GM18502 (cell line): Measurements from ENCODE around the gene CSKMT.
"Not testable (repeated sequence)": the region's sequence is repeated elsewhere in the genome, so short reads cannot be mapped to it uniquely, and the experiment has no call there.

Experiments used
- ATAC-seq: cut with Tn5 transposase; IDR thresholded peaks from one replicate; pipeline ENCODE4 v1.9.1; 2021; ENCODE audit warnings: mild to moderate bottlenecking; ENCODE audit not compliant: unreplicated experiment, poor library complexity

The CSKMT gene

DNA sequence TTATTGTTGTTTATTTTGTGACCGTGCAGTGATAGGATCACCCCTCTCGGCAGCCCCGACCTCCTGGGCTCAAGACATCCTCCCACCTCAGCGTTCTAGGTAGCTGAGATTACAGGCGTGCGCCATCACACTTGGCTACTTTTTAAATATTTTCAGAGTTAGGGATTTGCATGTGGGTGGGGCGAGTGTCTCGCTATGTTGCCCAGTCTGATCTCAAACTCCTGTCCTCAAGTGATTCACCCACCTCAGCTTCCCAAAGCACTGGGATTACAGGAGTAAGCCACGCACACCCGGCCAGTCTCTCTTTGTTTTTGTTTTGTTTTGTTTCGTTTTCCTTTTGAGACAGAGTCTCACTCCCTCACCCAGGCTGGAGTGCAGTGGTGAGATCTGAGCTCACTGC lies 10.8 kb upstream of the CSKMT start:
- ATAC-seq: no peak

DNA sequence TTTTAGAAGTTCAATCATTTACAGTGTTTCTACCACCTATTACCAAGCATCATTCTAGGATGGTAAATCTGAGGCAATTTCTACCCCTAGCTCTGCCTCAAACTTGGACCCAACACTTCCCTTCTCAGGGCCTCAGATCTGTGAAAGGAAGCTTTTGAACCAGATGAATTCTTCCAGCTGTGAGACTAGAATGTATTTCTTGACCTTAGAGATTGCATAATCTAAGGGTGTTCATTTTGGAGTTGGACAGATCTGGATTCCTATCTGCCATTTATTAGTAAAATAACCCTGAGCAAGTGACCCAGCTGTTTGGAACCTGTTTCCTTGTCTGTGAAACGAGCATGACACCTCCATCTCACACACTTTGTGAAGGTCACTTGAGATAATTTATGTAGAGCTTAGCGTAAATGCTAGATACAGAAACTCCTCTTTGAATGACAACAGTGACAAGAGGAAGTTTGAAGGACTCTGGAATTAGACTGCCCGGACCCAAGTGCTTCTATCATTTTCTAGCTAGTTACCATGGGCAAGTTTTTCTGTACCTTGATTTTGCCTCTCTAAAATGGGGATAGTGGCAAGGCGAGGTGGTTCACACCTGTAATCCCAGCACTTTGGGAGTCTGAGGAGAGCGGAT lies 8.2 kb upstream of the CSKMT start:
- no peak for ATAC-seq

DNA sequence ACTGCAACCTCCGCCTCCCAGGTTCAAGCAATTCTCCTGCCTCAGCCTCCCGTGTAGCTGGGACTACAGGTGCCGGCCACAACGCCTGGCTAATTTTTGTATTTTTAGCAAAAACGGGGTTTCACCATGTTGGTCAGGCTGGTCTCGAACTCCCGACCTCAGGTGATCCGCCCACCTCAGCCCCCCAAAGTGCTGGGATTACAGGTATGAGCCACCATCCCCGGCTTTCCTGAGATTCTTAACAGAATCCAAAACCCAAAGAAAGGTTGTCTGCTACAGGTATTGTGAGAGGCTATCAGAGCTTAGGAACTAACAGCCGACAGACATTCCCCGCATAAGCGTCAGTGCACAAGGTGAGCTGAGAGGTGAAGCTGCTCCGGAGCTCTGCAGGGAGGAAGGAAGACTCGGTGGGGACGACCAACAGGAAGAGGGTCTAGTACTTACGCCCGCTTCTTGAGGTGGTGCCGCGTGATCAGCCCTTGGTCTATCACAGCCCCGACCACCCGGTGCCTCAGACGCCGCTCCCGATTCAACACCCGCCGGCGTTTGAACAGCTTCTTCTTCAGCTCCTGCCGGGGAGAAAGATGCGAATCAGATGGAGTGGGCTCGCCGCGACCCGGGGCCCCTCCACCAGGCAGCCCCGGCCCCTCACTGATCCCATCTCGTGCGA lies 572 bp upstream of the CSKMT start:
- ATAC-seq: peak; percentile 34

DNA sequence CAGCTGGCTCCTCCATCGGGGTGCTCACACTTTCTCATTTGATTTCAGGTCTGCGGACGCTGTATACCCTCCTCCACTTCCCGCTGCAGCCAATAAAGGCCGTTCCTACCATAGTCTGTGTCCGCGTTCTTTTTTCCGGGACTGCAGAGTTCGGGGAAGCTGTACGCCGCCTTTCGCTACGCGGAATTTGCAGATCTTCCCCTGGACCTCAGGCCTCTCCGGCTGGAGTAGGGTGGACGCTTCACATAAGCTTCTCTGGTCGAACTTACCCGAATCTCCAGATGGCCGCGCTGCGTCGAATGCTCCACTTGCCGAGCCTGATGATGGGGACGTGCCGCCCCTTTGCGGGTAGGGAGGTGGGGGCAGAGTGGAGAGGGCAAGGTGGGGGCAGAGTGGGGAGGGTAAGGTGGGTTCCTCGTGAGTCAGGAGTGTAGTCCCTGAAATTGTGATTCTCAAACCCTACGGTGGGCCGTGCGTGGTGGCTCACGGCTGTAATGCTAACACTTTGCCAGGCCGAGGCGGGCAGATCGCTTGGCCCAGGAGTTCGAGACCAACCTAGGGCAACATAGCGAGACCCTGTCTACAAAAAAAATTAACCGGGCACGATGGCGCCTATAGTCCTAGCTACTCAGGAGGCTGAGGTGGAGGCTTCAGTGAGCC lies 617 bp downstream of the CSKMT start:
- peak; percentile 9 for ATAC-seq

DNA sequence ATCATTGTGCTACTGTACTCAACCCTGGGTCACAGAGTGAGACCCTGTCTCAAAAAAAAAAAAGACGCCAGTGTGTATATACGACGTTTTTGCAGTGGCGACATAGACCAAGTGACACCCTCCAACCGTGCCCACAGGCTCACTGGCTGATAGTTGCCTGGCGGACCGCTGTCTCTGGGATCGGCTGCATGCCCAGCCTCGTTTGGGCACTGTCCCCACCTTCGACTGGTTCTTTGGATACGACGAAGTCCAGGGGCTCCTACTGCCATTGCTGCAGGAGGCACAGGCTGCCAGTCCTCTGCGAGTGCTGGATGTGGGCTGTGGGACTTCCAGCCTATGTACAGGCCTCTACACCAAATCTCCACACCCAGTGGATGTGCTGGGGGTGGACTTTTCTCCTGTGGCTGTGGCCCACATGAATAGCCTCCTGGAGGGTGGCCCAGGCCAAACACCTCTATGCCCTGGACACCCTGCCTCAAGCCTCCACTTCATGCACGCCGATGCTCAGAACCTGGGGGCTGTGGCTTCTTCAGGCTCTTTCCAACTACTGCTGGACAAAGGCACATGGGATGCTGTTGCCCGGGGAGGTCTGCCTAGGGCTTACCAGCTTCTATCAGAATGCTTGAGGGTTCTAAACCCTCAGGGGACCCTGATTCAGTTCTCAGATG lies 1.3 kb downstream of the CSKMT start:
- no peak for ATAC-seq

DNA sequence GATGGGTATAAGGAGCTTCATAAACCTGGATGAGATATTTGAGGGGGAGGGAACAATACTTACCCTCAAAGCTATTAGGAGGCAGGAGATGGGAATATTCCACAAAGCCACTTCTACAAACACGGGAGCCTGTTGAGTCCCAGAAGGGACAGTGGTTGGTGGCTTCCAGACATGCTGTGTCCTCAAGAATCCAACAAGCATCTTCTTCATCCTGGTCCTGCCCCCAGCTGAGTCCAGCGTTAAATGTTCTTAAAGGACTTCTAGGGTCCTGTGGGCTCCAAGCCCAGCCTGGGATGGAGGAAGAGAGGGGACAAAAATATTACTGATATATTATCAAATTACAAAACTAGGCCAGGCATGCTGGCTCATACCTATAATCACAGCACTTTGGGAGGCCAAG lies 2.3 kb downstream of the CSKMT start:
- ATAC-seq: no peak

DNA sequence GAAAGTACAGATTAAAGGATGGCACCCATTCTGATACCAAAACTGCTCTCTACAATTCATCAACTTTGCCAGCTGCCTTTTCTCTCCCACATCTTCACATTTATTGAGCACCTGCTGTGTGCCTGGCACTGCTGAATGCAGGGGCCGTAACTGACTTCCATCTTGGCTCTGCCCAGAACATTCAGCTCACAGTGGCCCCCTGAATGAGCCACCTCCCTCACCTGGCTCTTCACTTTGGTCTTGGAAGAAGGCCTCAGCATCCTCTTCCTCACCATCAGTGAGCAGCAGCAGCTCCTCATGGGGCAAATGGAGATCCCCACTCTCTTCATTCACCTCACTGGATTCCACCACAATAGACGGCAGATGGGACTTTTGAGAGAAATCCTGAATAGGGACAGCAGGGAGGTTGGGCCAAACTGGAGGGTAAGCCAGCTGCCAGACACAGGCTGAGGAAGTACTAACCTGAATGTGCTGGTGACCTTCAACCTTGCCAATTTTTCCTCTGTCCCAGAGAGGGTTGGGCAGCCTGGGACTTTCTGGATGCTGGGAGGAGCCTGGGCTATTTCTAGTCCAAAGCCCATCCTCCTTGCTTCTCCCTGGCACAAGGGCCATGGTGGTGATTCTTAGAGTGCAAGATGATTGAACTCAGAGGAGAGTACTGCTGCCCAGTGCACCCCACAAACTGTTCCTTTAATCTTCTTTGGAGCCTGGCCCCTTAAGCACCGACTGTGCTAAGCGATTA lies 4.5 kb downstream of the CSKMT start:
- no peak for ATAC-seq

DNA sequence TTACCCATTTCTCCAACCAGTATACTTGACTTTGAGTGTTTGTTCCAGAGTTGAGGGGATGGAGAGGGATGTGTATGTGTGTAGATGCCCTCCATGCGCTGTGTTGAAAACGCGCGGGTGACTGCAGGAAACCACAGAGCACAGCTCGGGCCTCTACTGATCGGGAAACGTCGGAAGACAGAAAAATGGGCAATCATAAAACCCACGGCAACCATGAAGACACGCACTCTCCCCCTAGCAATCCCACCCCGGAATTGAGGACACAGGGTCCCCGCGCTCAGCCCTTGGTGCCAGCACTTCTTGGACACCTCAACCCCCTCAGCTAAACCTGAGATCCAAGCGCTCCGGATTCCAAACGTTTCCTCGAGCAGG lies 6.1 kb downstream of the CSKMT start:
- ATAC-seq: peak; percentile 21

DNA sequence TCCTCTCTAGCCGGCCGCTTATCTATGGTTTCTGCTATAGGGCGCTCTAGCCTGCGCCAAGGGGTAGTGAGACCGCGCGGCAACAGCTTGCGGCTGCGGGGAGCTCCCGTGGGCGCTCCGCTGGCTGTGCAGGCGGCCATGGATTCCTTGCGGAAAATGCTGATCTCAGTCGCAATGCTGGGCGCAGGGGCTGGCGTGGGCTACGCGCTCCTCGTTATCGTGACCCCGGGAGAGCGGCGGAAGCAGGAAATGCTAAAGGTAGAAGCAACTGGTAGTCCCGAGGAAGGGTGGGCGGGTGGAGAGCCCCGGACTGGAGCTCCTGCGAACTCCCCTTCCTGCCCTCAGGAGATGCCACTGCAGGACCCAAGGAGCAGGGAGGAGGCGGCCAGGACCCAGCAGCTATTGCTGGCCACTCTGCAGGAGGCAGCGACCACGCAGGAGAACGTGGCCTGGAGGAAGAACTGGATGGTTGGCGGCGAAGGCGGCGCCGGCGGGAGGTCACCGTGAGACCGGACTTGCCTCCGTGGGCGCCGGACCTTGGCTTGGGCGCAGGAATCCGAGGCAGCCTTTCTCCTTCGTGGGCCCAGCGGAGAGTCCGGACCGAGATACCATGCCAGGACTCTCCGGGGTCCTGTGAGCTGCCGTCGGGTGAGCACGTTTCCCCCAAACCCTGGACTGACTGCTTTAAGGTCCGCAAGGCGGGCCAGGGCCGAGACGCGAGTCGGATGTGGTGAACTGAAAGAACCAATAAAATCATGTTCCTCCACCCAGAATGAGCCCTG lies 6.7 kb downstream of the CSKMT start, which contains the start of the genes LBHD1 and UQCC3:
TSS of gene LBHD1 (minus strand) at position 660 of the 782 bp plus-strand sequence. CDS start 2,236 bp downstream, outside the sequence.
TSS of gene UQCC3 (plus strand) at position 66 of the 782 bp plus-strand sequence. CDS start at position 139, 73 bp downstream.
- peak; percentile 62 for ATAC-seq

DNA sequence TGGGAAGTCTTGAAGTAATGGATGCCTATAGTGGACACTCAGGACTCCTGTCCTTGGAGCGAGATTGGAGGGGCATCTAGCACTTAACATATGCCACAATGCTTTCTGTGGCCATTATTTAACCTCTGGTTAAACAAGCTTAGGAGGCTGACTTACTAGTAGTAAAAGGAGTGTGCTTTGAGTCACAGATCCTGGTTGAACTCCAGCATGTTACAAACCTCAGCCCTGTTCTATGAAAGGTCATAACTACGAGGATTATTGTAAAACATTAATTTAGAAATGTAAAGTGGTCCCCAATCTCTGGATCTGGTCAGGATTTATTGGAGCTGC lies 8.0 kb downstream of the CSKMT start:
- ATAC-seq: no peak

DNA sequence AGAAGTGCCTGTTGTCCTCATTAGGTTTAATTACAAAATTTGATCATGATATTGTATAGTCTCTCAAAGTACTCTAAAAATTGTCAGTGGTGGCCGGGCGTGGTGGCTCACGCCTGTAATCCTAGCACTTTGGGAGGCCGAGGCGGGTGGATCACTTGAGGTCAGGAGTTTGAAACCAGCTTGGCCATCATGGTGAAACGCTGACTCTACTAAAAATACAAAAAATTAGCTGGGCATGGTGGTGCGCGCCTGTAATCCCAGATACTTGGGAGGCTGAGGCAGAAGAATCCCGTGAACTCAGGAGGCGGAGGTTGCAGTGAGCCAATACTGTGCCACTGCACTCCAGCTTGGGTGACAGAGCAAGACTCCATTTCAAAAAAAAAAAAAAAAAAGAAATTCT lies 10.3 kb downstream of the CSKMT start:
- not testable (repeated sequence) for ATAC-seq

DNA sequence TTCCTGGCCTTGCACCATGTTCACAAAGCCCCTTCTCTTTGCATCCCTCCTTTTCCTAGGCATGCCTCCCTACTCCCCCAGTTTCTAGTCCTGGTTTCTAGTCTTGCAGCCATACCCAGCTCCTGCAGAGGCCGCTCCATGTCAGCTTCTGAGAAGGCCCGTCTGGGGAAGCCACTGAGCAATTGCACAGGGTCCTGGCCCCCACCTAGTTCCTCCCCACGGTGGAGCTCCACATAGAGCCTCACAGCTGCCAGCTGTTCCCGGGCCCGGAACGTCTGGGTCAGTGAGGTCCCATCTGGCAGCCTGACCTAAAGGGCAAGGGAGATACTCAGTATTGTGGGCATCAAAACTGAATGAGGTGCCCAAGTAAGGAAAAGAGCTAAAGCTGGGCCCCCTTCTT lies 11.6 kb downstream of the CSKMT start:
- ATAC-seq: no peak

DNA sequence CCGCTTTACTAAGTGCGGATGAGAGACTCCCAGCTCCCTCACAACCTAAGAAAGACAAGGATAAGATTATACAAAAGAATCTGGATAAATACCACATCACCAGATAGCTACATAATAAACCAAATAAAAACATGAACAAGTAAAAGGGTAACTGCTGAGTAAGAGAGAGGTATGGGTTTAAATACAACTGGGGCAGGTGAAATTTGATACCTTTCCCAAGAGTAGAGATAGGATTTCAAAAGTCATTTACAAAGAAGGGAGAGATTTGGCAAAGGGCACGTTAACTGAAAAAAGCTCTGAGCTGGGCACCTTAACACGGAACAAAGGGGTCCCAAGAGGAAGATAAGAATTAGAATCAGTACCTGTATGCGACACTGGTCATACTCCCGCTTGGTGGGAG lies 12.0 kb downstream of the CSKMT start:
- ATAC-seq: no peak

DNA sequence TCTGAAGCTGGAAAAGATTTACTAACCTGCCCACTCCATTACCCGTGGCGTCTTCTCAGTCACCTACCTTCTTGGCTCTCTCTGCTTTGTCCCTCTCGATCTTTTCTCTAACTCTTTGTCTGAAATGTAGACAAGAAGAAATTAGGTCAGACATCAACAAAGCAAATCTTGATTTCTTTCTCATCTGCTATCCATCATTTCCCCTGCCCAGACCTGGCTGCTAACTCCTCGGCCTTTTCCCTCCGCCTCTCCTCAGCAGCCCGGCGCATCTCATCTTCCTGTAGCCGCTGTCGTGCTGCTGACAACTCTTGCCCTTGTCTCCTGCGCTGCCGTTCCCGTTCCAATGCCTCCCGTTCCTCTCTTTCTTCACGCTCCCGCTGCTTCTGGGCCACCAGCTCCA lies 12.6 kb downstream of the CSKMT start:
- no peak for ATAC-seq

DNA sequence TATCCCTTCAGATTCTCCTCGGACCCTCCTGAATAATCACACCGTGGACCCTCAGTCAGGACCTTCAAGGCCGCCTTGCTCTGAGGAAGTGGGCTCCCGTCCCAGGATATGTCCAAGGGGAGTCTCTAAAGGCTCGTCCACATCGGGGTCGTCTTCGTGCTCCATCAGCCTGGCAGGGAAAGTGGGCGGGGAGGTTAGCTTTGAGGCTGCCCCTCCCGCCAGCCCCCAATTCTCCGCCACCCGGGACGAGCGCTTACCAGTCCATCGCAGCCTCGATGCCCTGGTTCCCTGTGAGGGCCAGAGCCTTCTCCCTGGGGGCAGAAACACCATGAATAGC lies 13.3 kb downstream of the CSKMT start:
- ATAC-seq: no peak

DNA sequence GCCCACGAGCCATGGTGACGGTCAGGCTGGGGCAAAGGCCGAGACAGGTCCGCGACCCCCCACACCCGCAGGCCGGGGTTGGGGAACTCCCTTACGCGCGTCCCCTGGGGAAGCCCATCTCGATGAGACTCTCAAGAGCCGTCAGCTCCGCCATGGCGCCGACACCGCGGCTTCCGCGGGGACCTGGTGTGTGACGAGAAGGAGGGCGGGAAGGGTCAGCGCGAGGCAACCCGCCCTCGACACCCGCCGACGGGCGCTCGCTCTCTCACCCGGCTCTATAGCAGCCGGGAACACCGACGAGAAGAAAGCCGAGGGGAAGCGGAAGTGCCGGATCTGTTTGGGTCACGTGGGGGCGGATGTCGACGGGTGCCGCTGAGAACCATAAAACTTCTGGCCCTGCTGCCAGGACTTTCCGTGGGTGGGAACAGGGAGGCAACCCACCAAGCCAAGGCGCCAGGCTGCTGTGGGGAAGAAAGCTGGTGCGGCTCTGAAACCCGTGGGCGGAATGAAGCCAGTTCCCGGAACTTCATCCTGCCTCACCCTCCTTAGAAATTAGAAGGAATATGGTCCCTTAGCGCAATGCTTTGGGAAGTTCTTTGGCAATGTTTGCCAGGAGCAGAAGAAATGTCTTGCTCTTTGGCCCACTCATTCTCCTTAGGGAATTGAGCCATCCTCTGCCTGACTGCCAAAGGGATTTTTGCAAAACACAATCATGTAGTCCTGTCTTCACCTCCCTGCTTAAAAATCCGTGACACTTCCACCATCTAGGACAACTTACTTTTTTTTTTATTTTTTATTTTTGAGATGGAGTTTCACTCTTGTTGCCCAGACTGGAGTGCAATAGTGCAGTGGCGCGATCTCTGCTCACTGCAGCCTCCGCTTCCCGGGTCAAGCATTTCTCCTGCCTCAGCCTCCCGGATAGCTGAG lies 13.9 kb downstream of the CSKMT start, which contains the start of gene UBXN1:
TSS of gene UBXN1 (minus strand) at position 304 of the 927 bp plus-strand sequence. CDS start at position 154, 150 bp downstream.
- ATAC-seq: peak; percentile 70

DNA sequence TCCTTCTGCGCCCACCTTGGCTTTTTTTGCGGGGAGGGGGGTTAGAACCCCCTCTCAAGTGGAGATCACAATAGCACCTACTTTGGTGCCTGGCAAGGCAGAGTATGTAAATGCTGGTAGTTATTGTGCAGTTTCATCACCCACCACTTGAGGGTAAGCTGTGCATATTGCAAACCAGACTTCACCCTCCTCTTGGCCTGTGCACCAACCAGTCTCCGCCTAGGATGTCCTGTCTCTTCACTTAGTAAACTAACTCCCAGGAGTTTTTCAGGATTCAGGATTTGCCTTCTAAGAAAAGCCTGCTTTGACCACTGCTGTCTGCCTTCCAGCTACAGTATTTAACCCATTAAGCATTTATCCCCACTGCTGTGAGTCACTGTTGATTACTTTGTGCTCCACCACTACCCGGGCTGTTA lies 15.7 kb downstream of the CSKMT start:
- peak; percentile 70 for ATAC-seq

DNA sequence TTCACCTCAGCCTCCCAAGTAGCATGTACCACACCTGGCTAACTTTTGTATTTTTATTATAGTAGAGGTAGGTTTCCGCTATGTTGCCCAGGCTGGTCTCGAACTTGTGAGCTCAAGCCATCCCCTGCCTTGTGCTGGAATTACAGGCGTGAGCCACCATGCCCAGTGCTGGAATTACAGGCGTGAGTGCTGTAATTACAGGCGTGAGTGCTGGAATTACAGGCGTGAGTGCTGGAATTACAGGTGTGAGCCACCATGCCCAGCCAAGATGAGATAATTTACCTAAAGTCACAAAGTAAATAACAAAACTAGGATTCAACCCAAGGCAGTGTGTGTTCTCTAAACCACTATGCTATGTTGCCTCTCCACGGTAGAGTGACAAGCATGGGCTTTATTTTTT lies 17.4 kb downstream of the CSKMT start:
- no peak for ATAC-seq
